AG04449 (cell line): ENCODE results near the gene KIF21B.
A peak's percentile ranks its signal among the peaks of the same experiment; 100 is the strongest.

Experiments
- CTCF ChIA-PET: fragments of 350-600 bp; formaldehyde crosslinking; extraction: SDS; loops from one replicate; lab custom pipeline; 2021; ENCODE audit warnings: antibody characterized with exemption; lab: Yijun Ruan, JAX
- POLR2A ChIA-PET: fragments of 400-600, 350-600 bp; formaldehyde crosslinking; extraction: SDS; loops from one replicate; lab custom pipeline; 2020; ENCODE audit warnings: antibody characterized with exemption, inconsistent platforms; lab: Yijun Ruan, JAX
- DNase-seq: peaks from one replicate; pipeline ENCODE4 v3.0.0-alpha.2; 2010; ENCODE audit warnings: low read depth, low spot score
- H3K4me3 ChIP-seq: 2 replicates; pipeline ENCODE4 v1.5.1; 2011; ENCODE audit warnings: low read depth, mild to moderate bottlenecking, control low read depth, low read length
- TF ChIP-seq, protein P1 (sequence below): IDR thresholded peaks from one replicate; pipeline ENCODE4 v1.5.1; 2011; ENCODE audit warnings: mild to moderate bottlenecking, moderate library complexity, low read length, control low read depth, inconsistent platforms; ENCODE audit not compliant: insufficient read depth; ENCODE audit errors: missing control alignments

Gene KIF21B

DNA sequence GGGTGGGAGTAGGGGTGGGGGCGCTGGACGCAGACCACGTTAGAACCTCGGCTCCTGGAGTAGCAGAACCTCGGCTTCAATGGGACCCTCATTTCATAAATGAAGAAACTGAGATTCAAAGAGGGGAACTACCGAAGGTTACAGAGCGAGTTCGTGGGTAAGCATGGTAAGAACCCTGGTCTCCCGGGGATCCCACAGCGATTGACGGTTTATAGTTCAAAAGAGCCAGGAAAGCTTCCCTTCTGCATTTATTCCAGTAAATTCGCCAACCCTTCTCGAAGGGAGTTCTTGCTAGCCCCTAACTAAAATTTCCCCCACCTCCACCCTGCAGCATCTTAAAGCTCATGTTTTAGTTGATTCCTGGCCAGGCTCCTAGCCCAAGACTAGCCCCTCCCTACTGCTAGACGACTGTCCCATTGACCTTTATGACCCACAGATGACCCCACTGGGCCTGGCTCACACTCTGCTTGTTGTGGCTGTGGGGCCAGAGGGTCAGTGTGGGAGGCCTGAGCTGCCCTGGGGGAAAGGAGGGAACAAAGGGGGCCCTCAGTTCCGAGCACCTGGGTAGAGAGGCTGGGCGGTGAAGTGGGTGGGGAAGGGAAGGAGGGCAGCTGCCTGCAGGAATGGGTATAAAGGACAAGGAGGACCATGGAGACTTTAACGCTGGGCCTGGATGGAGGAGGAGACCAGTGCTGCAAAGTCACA lies 558 bp upstream of the KIF21B start:
- ChIA-PET POLR2A (no interaction called here), CTCF (interaction anchor here (0.7 to 8.4 kb wide), 6 partner anchors 14 to 90 kb away, joined by 3 to 125 read pairs (median 7); no protein-coding TSS in a partner anchor)
- no peak overlapping the region for H3K4me3 ChIP-seq
- no peak for DNase-seq
- TF ChIP-seq, protein P1, sequence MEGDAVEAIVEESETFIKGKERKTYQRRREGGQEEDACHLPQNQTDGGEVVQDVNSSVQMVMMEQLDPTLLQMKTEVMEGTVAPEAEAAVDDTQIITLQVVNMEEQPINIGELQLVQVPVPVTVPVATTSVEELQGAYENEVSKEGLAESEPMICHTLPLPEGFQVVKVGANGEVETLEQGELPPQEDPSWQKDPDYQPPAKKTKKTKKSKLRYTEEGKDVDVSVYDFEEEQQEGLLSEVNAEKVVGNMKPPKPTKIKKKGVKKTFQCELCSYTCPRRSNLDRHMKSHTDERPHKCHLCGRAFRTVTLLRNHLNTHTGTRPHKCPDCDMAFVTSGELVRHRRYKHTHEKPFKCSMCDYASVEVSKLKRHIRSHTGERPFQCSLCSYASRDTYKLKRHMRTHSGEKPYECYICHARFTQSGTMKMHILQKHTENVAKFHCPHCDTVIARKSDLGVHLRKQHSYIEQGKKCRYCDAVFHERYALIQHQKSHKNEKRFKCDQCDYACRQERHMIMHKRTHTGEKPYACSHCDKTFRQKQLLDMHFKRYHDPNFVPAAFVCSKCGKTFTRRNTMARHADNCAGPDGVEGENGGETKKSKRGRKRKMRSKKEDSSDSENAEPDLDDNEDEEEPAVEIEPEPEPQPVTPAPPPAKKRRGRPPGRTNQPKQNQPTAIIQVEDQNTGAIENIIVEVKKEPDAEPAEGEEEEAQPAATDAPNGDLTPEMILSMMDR: no peak

DNA sequence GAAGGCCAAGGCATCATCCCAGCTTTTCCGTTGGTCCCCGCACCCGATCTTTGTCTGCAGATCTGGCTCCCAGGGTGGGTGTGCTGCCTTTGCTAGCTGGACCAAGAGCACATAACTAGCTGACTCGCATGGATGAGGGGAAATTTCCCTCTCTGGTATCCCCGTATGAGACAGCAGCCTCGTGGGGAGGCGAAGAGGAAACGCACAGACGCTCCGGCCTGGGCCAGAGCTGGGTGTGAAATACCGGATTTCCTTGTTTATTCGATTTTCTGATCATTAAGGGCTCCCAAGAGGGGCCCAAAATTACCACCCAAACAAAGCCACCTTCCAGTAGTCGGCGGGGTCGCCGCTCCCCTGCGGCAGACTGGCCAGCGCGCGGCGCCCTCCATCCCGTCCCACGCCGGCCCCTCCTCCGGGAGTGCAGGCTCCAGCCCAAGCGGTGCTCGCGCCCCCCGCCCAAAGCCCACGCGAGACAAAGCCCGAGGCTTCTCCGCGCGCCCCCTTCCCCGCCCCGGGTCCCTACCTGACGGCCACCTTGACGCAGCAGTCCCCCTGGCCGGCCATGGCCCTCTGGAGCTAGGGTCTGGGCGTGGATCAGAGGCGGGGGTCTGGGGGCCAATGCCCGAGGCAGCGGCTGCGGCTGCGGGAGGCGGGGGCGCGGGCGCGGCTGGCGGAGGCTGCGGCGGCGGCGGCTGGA lies 546 bp downstream of the KIF21B start:
- POLR2A ChIA-PET: no interaction called here
- DNase-seq: no peak
- H3K4me3 ChIP-seq: peak overlapping the region; percentile 64
- TF ChIP-seq, protein P1: no peak
- CTCF ChIA-PET: interaction anchor here (0.7 to 8.4 kb wide), 5 partner anchors 18 to 115 kb away, joined by 3 to 125 read pairs (median 3); no protein-coding TSS in a partner anchor

DNA sequence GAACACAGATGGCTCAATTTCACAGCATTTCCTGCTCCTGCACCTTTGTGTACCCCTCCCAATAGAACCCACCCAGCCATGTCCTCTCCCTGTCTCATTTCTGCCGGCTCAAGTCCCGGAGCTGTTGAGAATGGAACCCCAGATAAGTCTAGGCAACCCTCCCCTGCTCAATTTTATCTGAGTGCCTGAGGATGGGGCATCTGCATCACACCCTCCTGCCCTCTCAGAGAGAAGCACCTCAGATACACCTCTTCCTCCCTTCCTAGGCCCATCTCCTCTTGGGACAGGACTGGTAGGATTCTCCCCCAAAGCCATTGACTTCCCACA lies 1.1 kb downstream of the KIF21B start:
- ChIA-PET CTCF (interaction anchor here (0.7 to 8.4 kb wide), 7 partner anchors 11 to 115 kb away, joined by 3 to 125 read pairs (median 4); no protein-coding TSS in a partner anchor), POLR2A (no interaction called here)
- TF ChIP-seq, protein P1: no peak
- DNase-seq: no peak
- H3K4me3 ChIP-seq: peak overlapping the region; percentile 64

DNA sequence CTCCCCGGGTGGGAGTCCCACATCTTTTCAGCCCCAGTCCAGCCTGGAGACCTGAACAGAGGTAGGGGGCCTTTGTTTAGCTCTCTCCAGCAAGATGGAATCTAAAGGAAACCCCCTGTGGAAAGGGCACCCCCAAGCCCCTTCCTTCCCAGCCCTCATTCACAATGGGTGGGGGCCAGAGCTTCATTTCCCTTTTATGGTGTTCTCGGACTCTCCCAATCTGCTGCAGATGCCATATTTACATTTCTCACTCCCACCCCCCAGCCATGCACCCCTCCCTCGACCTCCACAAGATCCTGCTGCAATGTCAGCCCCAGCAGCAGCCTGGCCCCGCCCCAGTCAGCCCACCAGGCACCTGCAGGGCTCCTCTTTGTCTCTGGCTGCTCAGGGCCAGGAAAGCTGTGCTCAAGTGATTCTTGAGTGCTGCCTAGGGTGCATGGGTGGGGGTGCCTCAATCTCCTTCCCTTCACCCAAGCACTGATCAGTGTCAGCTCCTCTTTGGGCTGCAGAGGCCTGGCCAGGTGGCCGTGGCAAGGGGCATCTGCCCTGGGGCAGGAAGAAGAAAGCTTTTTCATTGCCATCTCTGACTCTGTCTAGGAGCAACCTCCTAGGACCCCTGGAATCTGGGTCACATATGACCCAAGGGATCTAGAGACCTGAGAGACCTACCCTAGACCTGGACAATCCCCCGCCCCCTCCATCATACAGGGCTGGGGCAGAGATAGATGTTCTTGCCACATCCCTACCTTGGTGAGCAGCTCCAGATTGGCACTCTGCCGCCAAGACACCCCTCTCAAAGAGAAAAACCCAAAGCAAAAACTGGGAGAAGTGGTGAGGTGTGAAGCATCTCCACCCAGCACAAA lies 1.7 kb downstream of the KIF21B start:
- POLR2A ChIA-PET: no interaction called here

DNA sequence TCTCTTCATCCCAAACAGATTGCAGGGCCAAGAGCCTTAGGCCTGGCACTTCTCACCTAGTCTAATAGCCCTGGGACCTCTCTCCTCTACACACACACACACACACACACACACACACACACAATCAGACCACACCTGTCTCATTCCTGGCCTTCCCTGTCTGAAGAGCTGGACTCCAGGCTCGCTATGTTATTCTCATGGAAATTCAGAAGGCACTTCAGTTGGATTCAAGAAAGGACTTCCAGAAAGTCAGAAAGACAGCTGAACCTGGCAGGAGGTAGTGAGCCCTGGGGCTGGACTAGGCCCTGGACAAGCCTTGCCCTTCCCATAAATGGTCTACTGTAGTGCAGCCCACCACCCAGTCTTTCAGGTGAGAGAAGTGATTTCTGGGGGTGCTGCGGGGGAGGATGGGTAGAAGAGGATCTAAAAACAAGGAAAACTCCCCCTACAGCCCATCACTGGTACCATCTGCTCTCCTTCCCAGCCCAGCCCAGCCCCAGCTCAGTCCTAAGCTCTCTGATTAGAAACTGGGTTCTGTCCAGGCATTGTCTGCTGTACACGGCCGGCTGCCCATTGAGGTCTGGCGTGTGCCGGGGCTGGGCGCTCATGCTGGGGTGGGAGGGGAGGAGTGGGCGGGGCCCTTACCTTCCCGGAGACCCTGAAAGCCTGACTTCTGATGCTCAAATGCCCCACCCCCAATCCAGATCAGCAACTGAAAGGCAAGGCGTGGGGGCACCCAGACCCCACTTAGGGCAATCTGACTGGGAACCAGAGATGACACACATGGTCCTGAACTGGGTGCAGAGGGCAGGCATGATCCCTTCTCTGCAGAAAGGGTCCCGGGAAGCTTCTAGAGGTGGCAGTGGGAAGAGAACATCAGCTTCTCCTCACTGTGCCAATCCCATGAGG lies 2.5 kb downstream of the KIF21B start:
- DNase-seq: no peak
- ChIA-PET POLR2A (no interaction called here), CTCF (interaction anchor here (0.7 to 3.6 kb wide), 16 partner anchors 9 to 462 kb away, joined by 3 to 26 read pairs (median 3); no protein-coding TSS in a partner anchor)
- no peak overlapping the region for H3K4me3 ChIP-seq
- TF ChIP-seq, protein P1: peak; percentile 20

More for the DNA sequence above, 1.7 kb downstream of the KIF21B start:
- no peak overlapping the region for H3K4me3 ChIP-seq
- TF ChIP-seq, protein P1: no peak
- DNase-seq: no peak
- CTCF ChIA-PET: interaction anchor here (0.7 to 8.4 kb wide), 16 partner anchors 10 to 463 kb away, joined by 3 to 125 read pairs (median 4); no protein-coding TSS in a partner anchor
